Measurements from ENCODE around the gene CSNK1D.

The CSNK1D gene

DNA sequence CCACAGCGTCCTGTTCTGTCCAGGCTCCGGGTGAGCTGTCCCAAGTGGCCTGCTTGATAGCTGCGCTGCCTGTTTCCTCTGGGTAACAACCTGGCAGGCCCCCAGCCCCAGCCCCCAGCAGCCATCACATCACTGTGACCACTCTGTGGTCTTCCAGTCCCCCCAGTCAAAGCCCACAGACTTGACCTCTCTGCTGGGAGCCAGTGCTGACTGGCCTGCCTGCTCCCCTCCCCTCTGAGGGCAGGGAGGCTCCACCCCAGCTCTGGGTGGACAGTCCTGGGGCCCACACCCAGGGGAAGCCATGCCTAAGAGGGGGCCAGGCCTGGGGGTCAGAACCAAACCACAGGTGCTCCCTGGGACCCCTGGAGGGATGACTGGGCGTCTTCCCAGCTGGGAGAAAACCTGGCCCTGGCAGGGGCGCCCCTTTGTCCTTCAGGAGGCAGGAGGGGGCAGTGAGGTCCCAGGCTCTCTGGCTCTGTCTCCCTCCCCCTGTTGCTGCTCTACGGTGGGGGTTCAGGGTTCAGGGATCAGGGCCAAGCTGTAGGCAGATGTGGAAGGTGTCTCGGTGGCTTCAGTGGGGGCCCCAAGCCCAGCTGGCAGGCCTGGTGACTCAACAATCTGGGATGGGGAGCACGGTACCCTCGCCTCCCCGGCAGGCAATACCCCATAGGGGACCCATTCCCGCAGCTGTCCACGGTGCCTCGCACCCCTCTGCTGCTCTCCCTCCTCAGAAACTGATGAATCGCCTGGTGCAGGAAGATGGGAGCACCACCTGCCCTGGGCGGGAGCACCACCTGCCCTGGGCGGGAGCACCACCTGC, 46.5 kb downstream of the CSNK1D start:
- no peak for DNase-seq

DNA sequence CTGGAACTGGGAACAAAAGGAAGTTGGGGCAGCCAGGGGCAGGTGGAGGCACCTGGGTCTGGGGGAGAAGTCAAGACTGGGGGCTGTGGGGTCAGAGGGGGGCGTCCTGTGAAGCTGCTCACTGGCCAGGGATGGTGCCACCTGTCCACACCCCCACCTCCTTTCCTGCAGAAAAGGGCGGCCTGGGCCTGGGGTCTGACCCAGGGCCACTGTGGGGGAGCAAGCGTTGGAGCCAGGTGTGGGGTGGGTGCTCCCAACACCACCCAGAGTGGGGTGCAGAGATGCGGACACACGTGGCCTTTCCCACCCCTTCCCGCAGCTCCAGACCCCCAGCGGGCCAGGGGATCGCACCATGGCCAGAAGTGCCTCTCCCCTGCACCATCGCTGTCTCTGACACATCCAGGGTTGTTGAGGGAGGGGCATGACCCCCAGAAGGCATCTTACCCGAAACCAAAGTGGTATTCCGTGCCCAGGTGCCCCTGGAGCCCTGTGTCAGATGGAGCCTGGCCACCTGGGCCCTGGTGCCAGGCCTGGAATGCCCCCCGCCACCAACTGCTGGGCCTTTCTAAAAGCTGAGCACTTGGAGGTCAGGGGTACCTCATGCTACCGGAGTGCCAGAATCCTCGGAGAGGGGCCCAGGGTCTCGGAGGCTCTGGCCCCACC, 47.2 kb downstream of the CSNK1D start:
- no peak for DNase-seq

DNA sequence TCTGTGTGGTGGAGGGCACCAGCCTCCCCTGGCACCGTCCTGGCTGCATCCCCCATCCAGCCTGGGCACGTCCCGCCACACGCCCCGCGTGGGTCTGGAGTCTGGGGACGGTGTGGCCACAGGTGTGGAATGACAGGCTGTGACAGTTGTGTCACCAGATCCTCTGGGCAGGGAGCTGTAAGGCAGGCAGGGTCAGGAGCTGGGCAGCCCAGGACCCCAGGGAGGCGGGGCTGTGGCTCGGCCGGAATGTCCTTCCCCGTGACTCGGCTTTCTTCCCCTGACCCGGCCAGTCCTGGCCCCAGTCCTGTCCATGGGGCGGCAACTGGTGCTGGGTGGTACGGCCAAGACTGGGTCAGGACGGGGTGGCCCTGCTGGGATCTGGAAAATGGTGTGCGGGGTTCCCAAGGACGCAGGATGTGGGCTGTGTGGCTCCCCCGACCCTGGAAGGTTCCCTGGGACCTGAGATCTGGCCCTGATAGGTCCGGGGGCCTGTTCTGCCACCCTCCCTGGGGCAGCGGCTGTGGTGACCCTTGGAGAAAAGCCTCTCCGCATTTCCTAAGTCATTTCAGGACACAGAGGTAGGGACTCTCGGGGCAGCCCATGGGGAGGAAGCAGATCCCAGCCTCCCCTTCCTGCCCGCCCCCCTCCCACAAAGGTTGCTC, 48.0 kb downstream of the CSNK1D start:
- no peak for DNase-seq

DNA sequence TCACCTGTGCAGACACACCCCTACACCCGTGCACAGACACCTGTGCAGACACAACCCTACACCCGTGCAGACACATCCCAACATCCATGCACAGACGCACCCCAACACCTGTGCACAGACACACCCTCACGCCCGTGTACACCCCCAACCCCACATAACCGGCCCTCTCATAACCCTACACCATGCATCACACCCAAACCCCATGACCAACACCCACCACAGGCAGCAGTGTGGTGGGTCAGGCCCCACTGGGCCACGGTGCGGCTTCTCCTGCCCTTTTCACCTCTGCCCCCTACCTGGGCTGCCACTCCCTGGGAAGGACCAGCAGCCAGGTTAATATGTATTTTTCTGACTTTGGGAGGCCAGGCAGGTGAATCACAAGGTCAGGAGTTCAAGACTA, 48.8 kb downstream of the CSNK1D start:
- DNase-seq = no peak

DNA sequence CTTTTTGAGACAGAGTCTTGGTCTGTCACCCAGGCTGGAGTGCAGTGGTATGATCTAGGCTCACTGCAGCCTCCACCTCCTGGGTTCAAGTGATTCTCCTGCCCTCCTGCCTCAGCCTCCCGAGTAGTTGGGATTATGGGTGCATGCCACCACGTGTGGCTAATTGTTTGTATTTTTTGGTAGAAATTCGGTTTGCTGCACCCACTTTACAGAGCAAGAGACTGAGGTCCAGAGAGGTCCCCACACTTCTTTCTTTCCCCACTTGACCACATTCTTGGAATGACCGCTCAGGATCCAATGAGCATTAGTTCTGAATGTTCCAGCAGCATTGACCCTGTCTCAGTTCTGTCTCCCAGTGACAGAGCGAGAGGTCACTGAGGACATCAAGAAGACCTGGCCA, 50.0 kb downstream of the CSNK1D start:
- no peak for DNase-seq

DNA sequence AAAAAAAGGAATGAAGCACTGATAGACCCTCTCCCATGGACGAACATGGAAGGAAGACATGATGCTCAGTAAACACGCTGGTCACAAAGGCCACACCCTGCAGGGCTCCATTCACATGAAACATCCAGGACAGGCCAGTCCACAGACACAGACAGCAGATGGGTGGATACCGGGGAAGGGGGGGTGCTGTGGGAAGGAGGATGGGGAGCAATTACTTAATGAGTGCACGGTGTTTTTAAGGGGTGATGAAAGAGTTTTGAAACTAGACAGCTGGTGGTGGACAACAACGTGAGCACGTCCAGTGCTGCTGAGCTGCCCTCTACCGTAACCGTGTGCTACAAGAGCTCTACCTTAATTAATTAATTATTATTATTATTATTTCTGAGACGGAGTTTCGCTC, 50.7 kb downstream of the CSNK1D start:
- no peak for DNase-seq

DNA sequence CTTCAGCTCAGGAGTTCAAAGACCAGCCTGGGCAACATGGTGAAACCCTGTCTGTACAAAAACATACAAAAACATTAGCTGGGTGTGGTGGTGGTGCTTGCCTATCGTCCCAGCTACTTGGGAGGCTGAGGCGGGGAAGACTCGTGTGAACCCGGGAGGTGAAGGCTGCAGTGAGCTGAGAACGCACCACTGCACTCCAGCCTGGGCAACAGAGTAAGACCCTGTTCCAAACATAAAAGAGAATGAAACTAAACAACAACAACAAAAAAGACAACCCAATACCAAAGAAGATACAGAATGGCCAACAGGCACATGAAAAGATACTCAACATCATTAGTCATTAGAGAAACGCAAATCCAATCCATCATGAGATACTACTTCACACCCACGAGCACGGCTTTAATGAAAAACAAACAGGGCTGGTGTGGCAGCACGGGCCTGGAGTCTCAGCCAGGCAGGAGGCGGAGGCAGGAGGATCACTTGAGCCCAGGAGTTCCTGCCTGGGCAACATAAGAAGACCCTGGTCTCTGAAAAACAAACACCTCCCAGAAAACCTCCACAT, 52.1 kb downstream of the CSNK1D start:
- DNase-seq = no peak

DNA sequence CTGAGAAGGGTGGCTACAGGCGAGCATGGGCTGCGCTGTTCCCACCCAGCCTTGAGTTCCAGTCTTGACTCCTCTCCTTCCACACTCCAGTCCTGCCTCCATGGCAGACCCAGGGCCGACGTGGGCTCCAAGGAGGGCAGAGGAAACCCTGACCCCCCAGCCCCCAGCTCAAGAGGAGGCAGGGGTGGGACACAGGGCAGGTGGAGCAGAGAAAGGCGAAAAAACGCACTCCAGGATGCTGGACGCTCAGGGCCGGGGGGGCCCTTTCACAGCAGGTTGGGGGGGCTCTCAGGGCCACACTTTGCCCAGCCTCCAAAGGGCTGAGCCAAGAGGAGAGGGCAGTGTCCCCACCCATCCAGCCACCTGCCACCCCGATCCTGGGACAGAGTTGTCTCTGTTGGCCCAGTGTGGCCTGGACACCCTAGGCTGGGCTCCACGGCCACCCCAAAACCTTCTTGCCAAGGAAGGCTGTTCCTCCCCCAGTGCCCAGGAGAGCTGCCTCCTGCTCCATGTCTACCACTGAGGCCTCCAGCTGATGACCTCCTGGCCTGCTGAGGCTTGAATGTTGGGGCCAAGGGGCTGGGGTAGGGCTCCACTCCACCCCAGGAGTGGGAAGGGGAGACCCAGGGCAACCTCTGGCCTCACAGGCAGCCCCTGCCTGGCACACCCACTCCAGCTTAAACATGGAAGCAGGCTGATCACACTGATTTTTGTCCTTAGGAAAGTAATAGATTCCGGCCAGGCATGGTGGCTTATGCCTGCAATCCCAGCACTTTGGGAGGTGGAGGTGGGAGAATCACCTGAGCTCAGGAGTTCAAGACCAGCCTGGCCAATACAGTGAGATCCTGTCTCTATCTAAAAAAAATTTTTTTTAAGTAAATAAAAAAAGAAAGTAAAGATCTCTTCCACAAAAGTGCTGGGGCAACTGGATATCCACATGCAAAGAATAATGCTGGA, 53.5 kb downstream of the CSNK1D start:
- no peak for DNase-seq

DNA sequence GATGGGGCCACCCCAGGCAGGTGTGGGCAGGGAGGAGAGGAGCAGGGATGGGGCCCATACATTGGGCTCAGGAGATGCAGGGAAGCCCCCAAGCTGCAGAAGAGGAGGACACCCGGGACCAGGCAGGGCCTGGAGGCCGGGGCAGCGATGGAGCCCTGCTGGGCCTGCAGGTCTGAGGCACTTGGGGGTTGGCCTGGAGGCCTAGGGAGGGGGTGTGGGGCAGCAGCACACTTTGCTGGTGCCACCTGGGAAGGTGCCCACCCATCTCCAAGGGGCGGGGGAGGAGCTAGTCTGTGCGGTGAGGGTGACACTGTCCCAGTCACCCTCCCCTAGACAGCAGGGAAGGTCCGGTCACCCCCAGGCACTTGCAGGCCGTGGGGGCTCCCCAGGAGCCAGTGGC, 54.4 kb downstream of the CSNK1D start:
- DNase-seq = no peak

DNA sequence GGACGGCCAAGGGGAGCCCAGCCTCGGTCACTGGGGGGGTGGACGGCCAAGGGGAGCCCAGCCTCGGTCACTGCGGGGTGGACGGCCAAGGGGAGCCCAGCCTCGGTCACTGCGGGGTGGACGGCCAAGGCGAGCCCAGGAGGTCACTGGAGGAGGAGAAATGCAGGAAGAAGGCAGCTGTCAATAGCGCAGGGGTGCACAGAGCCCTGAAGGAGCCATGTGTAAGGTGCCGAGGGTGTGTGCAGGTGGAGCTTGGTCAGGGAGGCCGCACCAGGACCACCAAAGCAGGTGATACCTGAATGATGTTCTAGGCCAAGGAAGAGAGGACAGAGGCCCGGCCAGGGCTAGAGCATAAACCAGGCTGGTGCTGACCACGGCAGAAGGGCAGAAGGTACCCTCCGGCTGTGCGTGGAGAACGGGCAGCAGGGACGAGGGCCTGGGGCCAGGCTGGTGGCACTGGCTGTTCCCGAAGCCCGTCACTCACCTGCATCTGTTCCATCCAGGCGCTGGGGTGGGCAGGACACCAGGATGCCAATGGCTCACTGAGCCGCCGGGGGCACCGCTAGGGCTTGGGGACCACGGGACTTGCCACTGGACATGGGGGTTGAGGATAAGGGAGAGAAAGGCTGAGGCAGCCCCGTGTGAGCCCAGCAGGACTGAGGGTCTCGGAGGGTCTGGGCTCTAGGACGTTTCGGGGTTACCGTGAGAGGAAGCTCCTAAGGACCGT, 55.0 kb downstream of the CSNK1D start:
- DNase-seq = no peak

DNA sequence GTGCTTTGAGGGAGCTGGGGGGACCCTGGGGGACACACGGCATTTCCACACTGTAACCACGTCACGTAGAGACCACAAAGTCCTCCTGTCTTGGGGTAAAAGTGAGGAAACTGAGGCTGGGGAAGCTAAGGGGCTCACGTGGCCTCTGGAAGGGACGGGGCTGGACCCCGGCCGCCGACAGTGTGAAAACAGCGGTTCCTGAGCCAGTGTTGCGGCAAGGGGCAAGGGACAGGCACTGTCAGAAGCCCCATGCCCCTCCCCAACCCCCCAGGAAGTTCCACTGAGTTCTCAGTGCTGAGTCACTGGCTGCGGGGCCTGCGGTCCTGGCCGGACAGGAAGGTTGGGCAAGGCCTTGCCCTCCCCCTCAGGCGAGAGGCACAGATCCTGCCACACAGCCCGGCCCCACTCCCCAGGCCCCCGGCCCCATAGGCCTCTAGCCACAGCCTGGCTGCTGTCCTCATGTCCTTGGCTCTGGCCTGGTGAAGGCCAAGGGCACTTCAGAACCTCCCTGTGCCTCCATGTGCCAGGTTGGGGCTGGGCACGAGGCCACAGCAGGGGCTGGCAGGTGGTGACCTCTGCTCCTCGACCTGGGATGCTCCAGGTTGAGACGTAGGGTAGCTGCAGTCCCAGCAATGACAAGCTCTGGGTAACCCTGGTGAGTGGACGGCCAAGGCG, 55.8 kb downstream of the CSNK1D start:
- no peak for DNase-seq

DNA sequence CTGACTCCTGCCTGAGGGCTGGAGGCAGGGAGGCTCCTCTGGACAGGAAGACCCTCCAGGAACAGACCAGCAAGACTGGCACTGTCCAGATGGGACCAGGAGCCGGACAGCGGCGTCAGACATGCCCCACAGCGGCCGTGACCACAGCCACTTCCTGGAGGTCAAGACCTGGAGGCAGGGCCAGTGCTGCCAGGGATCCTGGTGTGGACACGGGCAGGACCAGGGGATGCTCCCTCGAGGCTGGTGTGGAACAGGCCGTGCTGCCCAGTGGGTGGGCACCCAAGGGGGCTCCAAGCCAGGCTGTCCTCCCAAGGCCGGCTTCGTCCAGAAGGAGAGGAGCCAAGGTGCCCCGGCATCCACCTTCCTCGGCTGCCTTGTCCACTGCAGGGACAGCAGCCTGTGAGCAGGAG, 56.4 kb downstream of the CSNK1D start:
- no peak for DNase-seq

DNA sequence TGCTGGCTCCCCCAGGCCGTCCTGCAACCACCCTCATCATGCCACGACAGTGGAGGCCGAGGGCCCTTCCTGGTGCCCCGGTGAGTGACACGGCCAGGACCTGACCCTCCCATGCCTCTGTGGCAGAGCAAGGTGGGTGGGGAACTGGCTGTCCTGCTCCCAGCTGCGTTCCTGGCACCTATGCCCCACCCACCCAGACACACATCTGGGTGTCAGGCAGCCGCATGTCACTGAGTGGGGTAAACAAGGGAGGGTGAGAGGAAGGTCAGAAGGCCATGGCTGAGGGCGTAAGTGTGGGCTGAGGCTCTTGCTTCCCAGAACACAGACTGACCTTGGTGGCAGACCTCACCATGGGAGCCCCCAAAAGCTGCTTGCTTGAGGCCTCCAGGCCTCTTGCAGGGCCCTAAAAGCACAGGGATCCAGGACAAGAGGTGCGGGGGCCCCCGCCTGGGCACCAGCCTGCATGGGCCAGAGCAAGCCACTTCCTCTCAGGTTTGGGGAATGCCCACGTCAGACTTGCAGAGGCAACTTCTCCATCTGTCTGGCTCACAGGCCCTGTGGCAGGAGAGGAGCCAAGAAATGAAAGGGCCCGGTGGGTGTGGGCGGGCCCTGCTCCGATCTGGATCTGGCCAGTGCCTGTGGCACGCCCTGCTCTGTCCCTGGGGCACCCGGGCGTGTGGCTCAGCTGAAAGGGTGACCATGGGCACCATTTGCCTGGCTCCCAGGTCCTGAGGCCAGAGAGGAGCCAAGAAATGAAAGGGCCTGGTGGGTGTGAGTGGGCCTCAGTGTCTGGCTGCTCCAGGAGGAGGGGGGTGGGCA, 57.0 kb downstream of the CSNK1D start:
- DNase-seq = peak; percentile 26

DNA sequence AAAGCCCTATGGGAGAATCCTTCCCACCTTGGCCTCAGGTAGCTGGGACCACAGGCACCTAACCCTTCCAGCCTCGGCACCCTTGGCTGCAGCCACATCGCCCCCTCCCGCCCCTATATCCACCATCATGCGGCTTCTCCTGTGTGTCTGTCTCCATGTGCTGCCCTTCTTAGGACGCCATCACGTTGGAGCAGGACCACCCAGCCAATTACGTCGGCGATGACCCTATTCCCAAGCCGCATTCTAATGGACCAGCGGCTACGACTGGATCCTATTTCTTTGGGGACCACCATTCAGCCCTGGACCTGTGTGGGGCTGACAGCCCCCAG, 57.6 kb downstream of the CSNK1D start:
- DNase-seq = no peak

DNA sequence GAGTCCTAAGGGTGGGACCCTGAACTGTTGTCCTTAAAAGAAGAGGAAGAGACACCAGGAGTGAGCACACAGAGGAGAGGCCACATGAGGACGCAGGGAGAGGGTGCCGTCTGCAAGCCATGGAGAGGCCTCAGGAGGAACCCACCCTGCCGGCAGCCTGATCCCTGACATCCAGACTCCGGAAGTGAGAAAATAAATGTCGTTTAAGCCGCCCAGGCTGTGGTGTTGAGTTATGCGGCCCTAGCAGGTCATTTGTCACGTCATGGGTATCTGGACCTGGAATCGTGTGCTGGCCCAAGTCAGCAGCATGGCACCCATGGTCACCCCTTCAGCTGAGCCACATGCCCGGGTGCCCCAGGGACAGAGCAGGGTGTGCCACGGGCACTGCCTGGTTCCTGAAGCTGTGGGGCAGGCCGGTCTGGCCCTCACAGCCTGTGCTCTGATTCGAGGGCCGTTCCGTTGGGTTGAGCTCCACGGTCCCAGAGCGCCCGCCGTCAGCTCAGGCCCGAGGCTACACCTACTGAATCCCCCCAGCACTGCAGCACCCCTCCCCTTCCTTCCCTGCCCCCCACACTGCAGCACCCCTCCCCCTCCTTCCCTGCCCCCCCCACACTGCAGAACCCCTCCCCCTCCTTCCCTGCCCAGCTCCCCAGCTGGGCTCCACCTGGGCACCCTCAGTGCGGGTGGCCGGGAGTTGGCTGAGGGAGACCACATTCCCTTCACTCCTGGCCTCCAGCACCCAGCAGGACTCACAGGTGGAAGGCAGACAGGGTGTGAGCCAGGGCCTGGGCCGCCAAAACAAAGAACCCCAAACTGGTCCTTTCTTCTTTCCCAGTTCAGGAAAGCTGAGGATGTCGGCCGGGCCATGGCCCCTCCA, 58.2 kb downstream of the CSNK1D start:
- no peak for DNase-seq

DNA sequence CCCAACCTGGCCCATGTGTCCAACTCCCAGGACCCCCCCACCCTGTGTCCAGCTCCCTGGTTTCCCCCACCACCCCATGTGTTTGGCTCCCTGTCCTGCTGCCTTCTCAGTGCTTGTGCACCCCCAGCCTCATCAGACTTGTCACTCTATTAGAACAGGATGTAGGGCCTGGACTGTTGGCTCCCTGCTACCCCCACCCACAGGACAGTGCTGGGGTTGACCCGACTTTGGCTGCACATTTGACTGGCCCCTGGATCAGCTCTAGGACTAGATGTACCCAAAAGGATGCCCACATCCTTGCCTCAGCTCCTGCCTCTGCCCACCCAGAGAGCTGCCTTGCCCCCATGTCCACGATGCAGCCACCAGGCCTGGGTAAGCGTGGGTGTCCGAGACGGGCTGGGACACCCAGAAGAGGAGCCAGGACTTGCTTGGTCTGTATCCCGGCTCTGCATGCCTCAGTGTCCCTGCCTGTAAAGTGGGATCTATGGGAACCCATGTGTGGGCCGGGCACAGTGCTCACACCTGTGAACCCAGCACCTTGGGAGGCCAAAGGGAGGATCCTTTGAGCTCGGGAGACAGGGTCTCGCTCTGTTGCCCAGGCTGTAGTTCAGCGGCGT, 59.4 kb downstream of the CSNK1D start:
- DNase-seq = no peak

DNA sequence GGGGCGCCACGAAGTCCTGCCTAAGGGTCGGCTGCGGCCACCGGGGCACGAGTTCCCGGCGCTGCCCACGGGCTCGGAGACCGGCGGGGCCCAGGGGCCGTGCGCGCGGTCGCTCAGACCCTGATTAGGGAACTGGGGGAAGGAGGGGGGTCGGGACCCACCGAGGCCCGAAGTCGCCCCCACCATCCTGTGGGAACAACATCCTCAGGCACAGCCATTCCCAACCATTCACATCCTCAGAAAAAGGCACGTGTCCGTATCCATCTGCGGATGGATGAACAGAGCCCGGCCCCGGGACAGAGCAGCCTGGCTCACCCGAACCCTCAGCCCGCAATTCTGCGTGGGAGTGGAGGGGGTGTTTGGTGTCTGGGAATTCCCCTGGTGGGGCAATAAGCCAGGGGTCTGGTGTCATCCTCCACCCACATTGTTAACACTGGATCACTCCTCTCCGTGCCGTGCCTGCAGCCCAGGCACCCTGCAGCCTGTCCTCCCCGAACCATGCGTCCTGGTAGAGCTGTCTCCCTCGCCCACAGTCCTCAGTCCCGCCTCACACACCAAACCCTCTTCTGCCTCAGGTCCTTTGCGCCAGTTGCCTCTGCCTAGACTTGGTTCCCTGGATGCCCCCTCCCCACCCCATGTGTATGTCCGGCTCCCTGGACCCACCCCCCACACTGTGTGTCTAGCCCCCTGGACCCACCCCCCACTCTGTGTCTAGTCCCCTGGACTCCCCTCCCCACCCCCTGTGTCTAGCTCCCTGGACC, 60.1 kb downstream of the CSNK1D start:
- peak; percentile 84 for DNase-seq

Data from activated CD8-positive, alpha-beta memory T cell treated with anti-CD3 and anti-CD28 coated beads, Interleukin-2, amount 50 U/mL, for 4 hours (primary cell).